Sigmoid colon (tissue), 7 donors: Measurements from ENCODE around the gene BOD1. TPM values are rescaled to one million over a fixed set of nuclear protein-coding genes. Genes with fewer than 3 reads are reported as not detected.

Experiments used
- DNase-seq: peaks from one replicate; pipeline ENCODE4 v3.0.0-alpha.2; 2019
- H3K27ac ChIP-seq, 4 donors: fragments of 200-600 bp; sonication (generic); one replicate each; pipeline ENCODE4 v1.5.1; 2016 to 2019; ENCODE audit warnings: mild to moderate bottlenecking in 1 of 4
- H3K27me3 ChIP-seq, 3 donors: fragments of 200-600 bp; sonication (generic); one replicate each; pipeline ENCODE4 v1.5.1; 2019; ENCODE audit warnings: mild to moderate bottlenecking in 1 of 3
- H3K36me3 ChIP-seq, 4 donors: fragments of 200-600 bp; sonication (generic); one replicate each; pipeline ENCODE4 v1.5.1; 2016 to 2019
- H3K4me1 ChIP-seq, 4 donors: fragments of 200-600 bp; sonication (generic); one replicate each; pipeline ENCODE4 v1.5.1; 2017 to 2019
- H3K4me3 ChIP-seq, 4 donors: fragments of 200-600 bp; sonication (generic); one replicate each; pipeline ENCODE4 v1.5.1; 2017 to 2019; ENCODE audit warnings: mild to moderate bottlenecking in 2 of 4, moderate library complexity in 1 of 4
- H3K9me3 ChIP-seq, 4 donors: fragments of 200-600 bp in 3 of 4; sonication (generic) in 3 of 4; one replicate each; pipeline versions ENCODE4 v1.5.1 to v1.6.1; 2013 to 2019
- CTCF ChIP-seq, 4 experiments: fragments of 450-650 bp in 3 of 4; fragments of 200-600 bp in 1 of 4; IDR thresholded peaks; one replicate each; pipeline ENCODE4 v1.5.1; 2016 to 2019; ENCODE audit warnings: antibody characterized with exemption in 4 of 4, mild to moderate bottlenecking in 3 of 4, moderate library complexity in 2 of 4
- EP300 ChIP-seq, 4 donors: sonication (generic); formaldehyde crosslinking; IDR thresholded peaks; one replicate each; pipeline ENCODE4 v1.6.1; 2017; ENCODE audit warnings: antibody characterized with exemption in 4 of 4
- POLR2A ChIP-seq, 2 donors: fragments of 450-650 bp; IDR thresholded peaks; one replicate each; pipeline ENCODE4 v1.6.1; 2016; ENCODE audit warnings: antibody characterized with exemption in 2 of 2, mild to moderate bottlenecking in 2 of 2, moderate library complexity in 2 of 2
- POLR2AphosphoS5 ChIP-seq, 4 donors: sonication (generic); formaldehyde crosslinking; IDR thresholded peaks; one replicate each; pipeline ENCODE4 v1.6.1; 2017; ENCODE audit warnings: antibody characterized with exemption in 4 of 4
- WGBS, 2 donors: extraction: QIAGEN DNeasy Blood & Tissue Kit; methylation state at CpG; one replicate each; pipeline ENCODE4 v1.1.7; 2013; 5-methylcytosine and 5-hydroxymethylcytosine counted together
- intact Hi-C: fragments of 100-400 bp; cut with DNase I; formaldehyde crosslinking; loops from one replicate; pipeline ENCODE4 v1.15.1; 2023
- polyA plus RNA-seq, 3 donors: library from polyadenylated mRNA; stranded (reverse); fragments of 200-250 nt; gene quantifications; one replicate each; pipeline ENCODE4 v1.2.3, GENCODE V29; 2013
- total RNA-seq, 4 donors: library from RNA; depleted of rRNA; stranded (reverse); fragments of >200 nt; gene quantifications; one replicate each; pipeline ENCODE4 v1.1.0, GENCODE V29; 2016
- donor health status: healthy with polysubstance abuse.
- donor health status: Bipolar disorder and iron deficiency.
- donor health status: healthy.

BOD1 gene
- total and polyA plus RNA-seq, 7 donors = 17.6 to 71.3 (median 39.3) TPM

GRCh38 chr5:173653822-173654523, 37.5 kb upstream of the BOD1 start:
- no peak overlapping the region for H3K4me3 ChIP-seq
- DNase-seq = no peak
- no peak for TF ChIP-seq CTCF (IDR thresholded peaks at IDR 0.05)
- TF ChIP-seq EP300 (IDR thresholded peaks at IDR 0.05) = no peak
- no peak for TF ChIP-seq POLR2A (IDR thresholded peaks at IDR 0.05)
- TF ChIP-seq POLR2AphosphoS5 (IDR thresholded peaks at IDR 0.05) = no peak
- WGBS, 2 donors = 83 to 95% methylated on average over 10 of the region's 10 CpGs
- no peak overlapping the region for H3K27ac ChIP-seq
- intact Hi-C loops = no loop called here
- H3K27me3 ChIP-seq = no peaks in the 10 kb centered on the region
- H3K36me3 ChIP-seq = no peaks in the 10 kb centered on the region
- no peaks in the 10 kb centered on the region for H3K4me1 ChIP-seq
- peaks cover 0 to 4% (median 0%) of the 10 kb centered on the region in 4 donors for H3K9me3 ChIP-seq

DNA sequence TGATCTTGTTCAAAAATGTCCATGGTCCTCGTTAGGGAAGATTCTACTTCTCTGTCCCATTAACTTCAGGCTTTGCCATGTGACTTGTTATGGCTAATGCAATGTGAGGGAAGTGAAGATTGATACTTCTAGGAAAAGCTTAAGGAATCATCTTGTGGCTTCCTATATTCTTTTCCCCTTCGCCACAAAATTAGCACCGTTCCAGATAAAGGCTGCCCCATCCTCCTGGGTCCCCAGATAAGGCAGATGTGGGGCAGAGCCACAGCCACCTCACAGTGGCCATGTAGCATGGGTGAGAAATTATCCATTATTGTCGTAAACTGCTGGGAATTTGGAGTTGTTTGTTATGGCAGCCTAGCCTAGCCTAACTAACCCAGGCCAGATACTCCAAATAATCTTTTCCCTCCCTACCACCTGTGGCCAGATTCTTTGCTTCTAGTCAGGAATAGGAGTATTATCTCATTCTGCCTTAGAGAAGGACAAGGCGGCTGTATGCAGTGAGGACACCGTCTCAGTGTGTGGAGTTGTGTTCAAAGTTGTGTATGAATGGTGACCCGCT, 31.9 kb upstream of the BOD1 start:
- WGBS, 2 donors = 86 to 89% methylated on average over 7 of the region's 7 CpGs
- DNase-seq = no peak
- H3K4me3 ChIP-seq = no peak overlapping the region
- intact Hi-C loops = no loop called here
- no peaks in the 10 kb centered on the region for H3K36me3 ChIP-seq
- H3K9me3 ChIP-seq = no peaks in the 10 kb centered on the region
- H3K4me1 ChIP-seq = no peaks in the 10 kb centered on the region
- no peak overlapping the region for H3K27ac ChIP-seq
- H3K27me3 ChIP-seq = no peaks in the 10 kb centered on the region
- no peak for TF ChIP-seq CTCF (IDR thresholded peaks at IDR 0.05)
- TF ChIP-seq EP300 (IDR thresholded peaks at IDR 0.05) = no peak
- no peak for TF ChIP-seq POLR2AphosphoS5 (IDR thresholded peaks at IDR 0.05)
- TF ChIP-seq POLR2A (IDR thresholded peaks at IDR 0.05) = no peak

DNA sequence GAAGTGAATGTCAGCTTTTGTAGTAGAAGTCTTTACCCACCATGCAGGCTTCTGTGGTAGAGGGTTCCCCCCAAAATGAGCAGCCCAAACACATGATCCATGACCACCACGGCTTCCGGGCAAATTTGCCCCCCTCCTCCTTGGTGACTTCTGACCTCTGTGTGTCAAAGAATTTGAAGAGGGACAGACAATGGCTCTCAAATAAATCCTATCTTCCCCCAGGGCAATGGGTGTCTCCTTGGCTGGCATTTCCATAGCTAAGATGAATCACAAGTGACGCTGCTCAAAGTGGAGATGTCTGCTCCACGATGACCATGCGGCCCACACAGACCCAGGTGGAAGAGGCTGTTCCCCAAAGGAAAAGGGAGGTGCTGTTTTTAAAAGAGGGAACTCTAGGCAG, 30.2 kb upstream of the BOD1 start:
- Histone ChIP-seq H3K27me3 (no peaks in the 10 kb centered on the region), H3K27ac (no peak overlapping the region), H3K36me3 (no peaks in the 10 kb centered on the region), H3K4me3 (no peak overlapping the region), H3K4me1 (no peaks in the 10 kb centered on the region), H3K9me3 (no peaks in the 10 kb centered on the region)
- DNase-seq = no peak
- TF ChIP-seq POLR2AphosphoS5 (IDR thresholded peaks at IDR 0.05) (no peak), EP300 (IDR thresholded peaks at IDR 0.05) (no peak), CTCF (IDR thresholded peaks at IDR 0.05) (no peak), POLR2A (IDR thresholded peaks at IDR 0.05) (no peak)
- WGBS, 2 donors = 86 to 87% methylated on average over 5 of the region's 5 CpGs
- intact Hi-C loops = no loop called here

DNA sequence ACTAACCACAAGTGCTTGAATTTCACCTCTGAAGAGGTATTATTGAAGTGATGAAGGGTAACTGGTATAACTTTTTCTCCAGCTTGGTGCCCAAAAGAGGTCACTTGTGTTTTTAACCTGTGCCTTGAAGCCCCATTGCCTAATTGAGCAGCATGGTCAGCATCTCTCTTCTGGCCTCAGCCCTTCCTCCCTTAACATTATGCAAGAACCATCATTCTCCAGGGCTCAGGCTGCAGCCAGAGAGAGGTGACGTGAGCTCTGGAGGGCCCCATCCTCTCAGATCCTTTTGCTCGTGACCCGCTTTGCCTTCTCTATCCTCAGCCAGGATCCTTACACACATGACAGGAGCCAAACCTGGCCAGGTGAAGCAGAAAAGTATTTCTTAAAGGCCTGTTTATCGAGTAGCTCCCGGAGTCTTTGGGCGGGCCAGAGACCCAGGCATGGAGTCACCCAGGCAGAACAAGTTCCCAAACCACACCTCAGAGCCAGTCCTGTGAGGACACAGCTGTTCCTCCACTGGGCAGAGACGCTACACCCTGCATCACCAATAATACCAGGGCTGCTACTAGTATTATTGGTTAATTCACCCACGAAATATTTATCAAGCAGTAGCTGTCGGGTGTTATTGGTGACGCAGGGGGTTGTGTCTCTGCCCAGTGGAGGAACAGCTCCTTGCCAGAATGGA, 29.6 kb upstream of the BOD1 start:
- TF ChIP-seq POLR2AphosphoS5 (IDR thresholded peaks at IDR 0.05) = no peak
- no peak for TF ChIP-seq EP300 (IDR thresholded peaks at IDR 0.05)
- no peak for TF ChIP-seq POLR2A (IDR thresholded peaks at IDR 0.05)
- no peak for TF ChIP-seq CTCF (IDR thresholded peaks at IDR 0.05)
- intact Hi-C loops = no loop called here
- H3K27ac ChIP-seq = no peak overlapping the region
- H3K4me3 ChIP-seq = no peak overlapping the region
- no peak for DNase-seq
- no peaks in the 10 kb centered on the region for H3K9me3 ChIP-seq
- WGBS, 2 donors = 86 to 91% methylated on average over 10 of the region's 10 CpGs
- no peaks in the 10 kb centered on the region for H3K36me3 ChIP-seq
- H3K4me1 ChIP-seq = no peaks in the 10 kb centered on the region
- H3K27me3 ChIP-seq = no peaks in the 10 kb centered on the region
